Trophoblast cell (in vitro differentiated cells and primary cell): ENCODE results near the gene UNC13B.

ENCODE experiments used
- DNase-seq, 2 donors: peaks; one replicate each; pipeline ENCODE4 v3.0.0-alpha.2; 2016
- H2AFZ ChIP-seq: 2 replicates; pipeline ENCODE4 v1.6.1; 2013; ENCODE audit warnings: low read length, moderate library complexity, mild to moderate bottlenecking; ENCODE audit not compliant: insufficient read depth, poor library complexity
- H2AK5ac ChIP-seq: 2 replicates; pipeline ENCODE4 v1.6.1; 2013; ENCODE audit warnings: mild to moderate bottlenecking, low read length
- H2BK120ac ChIP-seq: 2 replicates; pipeline ENCODE4 v1.6.1; 2013; ENCODE audit warnings: low read length, mild to moderate bottlenecking, moderate library complexity; ENCODE audit not compliant: insufficient read depth, poor library complexity
- H2BK12ac ChIP-seq: 2 replicates; pipeline ENCODE4 v1.6.1; 2013; ENCODE audit warnings: mild to moderate bottlenecking, low read length, moderate library complexity
- H2BK5ac ChIP-seq: 2 replicates; pipeline ENCODE4 v1.6.1; 2013; ENCODE audit warnings: low read length, low read depth, moderate library complexity, mild to moderate bottlenecking; ENCODE audit not compliant: poor library complexity
- H3K14ac ChIP-seq: 2 replicates; pipeline ENCODE4 v1.6.1; 2013; ENCODE audit warnings: mild to moderate bottlenecking, low read length
- H3K18ac ChIP-seq: 2 replicates; pipeline ENCODE4 v1.6.1; 2013; ENCODE audit warnings: mild to moderate bottlenecking, low read length
- H3K23ac ChIP-seq: 2 replicates; pipeline ENCODE4 v1.6.1; 2013; ENCODE audit warnings: low read length
- H3K27ac ChIP-seq: 2 replicates; pipeline ENCODE4 v1.5.1; 2013; ENCODE audit warnings: low read depth, mild to moderate bottlenecking, inconsistent platforms, low read length, moderate library complexity
- H3K27me3 ChIP-seq: 2 replicates; pipeline ENCODE4 v1.6.1; 2013; ENCODE audit warnings: inconsistent platforms, mild to moderate bottlenecking, low read length, moderate library complexity; ENCODE audit not compliant: insufficient read depth
- H3K36me3 ChIP-seq, 2 experiments: 1 replicate in 1 of 2; 2 replicates in 1 of 2; pipeline ENCODE4 v1.6.1; 2013; ENCODE audit warnings: low read length in 2 of 2, mild to moderate bottlenecking in 2 of 2, moderate library complexity in 1 of 2; ENCODE audit not compliant: insufficient read depth in 2 of 2, control insufficient read depth in 1 of 2
- H3K4ac ChIP-seq: 2 replicates; pipeline ENCODE4 v1.6.1; 2013; ENCODE audit warnings: low read depth, mild to moderate bottlenecking, low read length, moderate library complexity
- H3K4me1 ChIP-seq, 2 experiments: 1 replicate in 1 of 2; 2 replicates in 1 of 2; pipeline ENCODE4 v1.6.1; 2013; ENCODE audit warnings: low read length in 2 of 2, mild to moderate bottlenecking in 2 of 2, moderate library complexity in 1 of 2; ENCODE audit not compliant: insufficient read depth in 2 of 2, control insufficient read depth in 1 of 2
- H3K4me2 ChIP-seq: 2 replicates; pipeline ENCODE4 v1.6.1; 2013; ENCODE audit warnings: inconsistent platforms, mild to moderate bottlenecking, low read length, moderate library complexity
- H3K4me3 ChIP-seq: 2 replicates; pipeline ENCODE4 v1.5.1; 2013; ENCODE audit warnings: mild to moderate bottlenecking, low read depth, low read length, inconsistent platforms
- H3K79me1 ChIP-seq: one replicate; pipeline ENCODE4 v1.6.1; 2013; ENCODE audit warnings: low read length
- H3K79me2 ChIP-seq: 2 replicates; pipeline ENCODE4 v1.6.1; 2013; ENCODE audit warnings: low read length, mild to moderate bottlenecking; ENCODE audit not compliant: control insufficient read depth, insufficient read depth, poor library complexity
- H3K9ac ChIP-seq: 2 replicates; pipeline ENCODE4 v1.6.1; 2013; ENCODE audit warnings: mild to moderate bottlenecking, low read length
- H3K9me3 ChIP-seq: 2 replicates; pipeline ENCODE4 v1.6.1; 2013; ENCODE audit warnings: low read depth, mild to moderate bottlenecking, control low read depth, inconsistent platforms, low read length; ENCODE audit not compliant: insufficient read depth
- H4K12ac ChIP-seq: 2 replicates; pipeline ENCODE4 v1.6.1; 2013; ENCODE audit warnings: low read depth, mild to moderate bottlenecking, low read length, moderate library complexity
- H4K8ac ChIP-seq: 2 replicates; pipeline ENCODE4 v1.6.1; 2013; ENCODE audit warnings: low read depth, mild to moderate bottlenecking, low read length, moderate library complexity
- H4K91ac ChIP-seq: one replicate; pipeline ENCODE4 v1.6.1; 2013; ENCODE audit warnings: low read depth, mild to moderate bottlenecking, low read length, moderate library complexity
- WGBS: extraction: QIAGEN DNeasy Blood & Tissue Kit; methylation state at CpG from one replicate; pipeline ENCODE4 v1.1.7; 2013; ENCODE audit warnings: missing lambda C conversion rate; ENCODE audit not compliant: insufficient read length, insufficient coverage; ENCODE audit errors: extremely low coverage; 5-methylcytosine and 5-hydroxymethylcytosine counted together

UNC13B gene

DNA sequence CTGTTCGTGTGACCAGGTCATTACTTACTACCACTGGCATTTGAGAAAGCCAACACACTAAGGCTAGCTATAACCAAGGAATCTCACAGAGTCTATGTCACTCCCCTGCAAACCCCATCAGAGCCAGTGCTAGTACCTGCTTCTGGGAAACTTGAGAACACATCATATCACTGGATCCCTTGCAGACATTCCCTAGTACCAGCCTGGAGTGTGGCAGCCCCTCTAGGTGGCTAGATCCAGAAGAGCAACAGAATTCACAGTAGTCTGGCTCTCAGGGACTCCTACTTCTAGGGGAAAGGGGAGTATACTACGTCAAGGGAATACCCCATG lies 254.3 kb downstream of the UNC13B start:
- WGBS = no CpG with 5 or more reads among the region's 2 CpGs
- DNase-seq = no peak
- H2AFZ ChIP-seq = no peak overlapping the region

DNA sequence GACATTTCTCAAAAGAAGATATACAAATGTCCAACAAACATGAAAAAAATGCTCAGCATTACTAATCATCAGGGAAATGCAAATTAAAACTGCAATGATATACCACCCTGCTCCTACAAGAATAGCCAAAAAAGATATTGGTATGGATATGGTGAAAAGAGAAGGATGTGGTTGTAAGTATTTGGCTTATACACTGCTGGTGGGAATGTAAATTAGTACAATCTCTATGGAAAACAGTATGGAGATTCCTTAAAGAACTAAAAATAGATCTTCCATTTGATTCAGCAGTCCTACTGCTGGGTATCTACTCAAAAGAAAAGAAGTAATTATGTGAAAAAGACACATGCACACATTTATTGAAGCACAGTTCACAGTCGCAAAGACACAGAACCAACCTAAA lies 260.5 kb downstream of the UNC13B start:
- Histone ChIP-seq H3K14ac (no peak overlapping the region), H3K36me3 (no peaks in the 10 kb centered on the region), H3K79me2 (no peaks in the 10 kb centered on the region), H3K4me2 (no peak overlapping the region), H3K23ac (no peak overlapping the region), H3K9ac (no peak overlapping the region), H3K4me1 (no peaks in the 10 kb centered on the region), H2AK5ac (no peak overlapping the region), H3K27ac (no peak overlapping the region), H3K18ac (no peak overlapping the region), H4K12ac (no peak overlapping the region), H3K4me3 (no peak overlapping the region), H3K4ac (no peak overlapping the region), H2BK5ac (no peak overlapping the region), H3K27me3 (no peaks in the 10 kb centered on the region), H2AFZ (no peak overlapping the region), H4K91ac (no peak overlapping the region), H2BK120ac (no peak overlapping the region), H4K8ac (no peak overlapping the region), H2BK12ac (no peak overlapping the region), H3K9me3 (no peaks in the 10 kb centered on the region), H3K79me1 (no peaks in the 10 kb centered on the region)
- no peak for DNase-seq
- no CpG with 5 or more reads among the region's 1 CpG for WGBS

More for the DNA sequence above, 254.3 kb downstream of the UNC13B start:
- Histone ChIP-seq H3K4me3 (no peak overlapping the region), H4K8ac (no peak overlapping the region), H2AK5ac (no peak overlapping the region), H3K27ac (no peak overlapping the region), H4K12ac (no peak overlapping the region), H3K23ac (no peak overlapping the region), H3K14ac (no peak overlapping the region), H3K4ac (no peak overlapping the region), H3K27me3 (no peaks in the 10 kb centered on the region), H3K4me2 (no peak overlapping the region), H3K9me3 (no peaks in the 10 kb centered on the region), H3K4me1 (no peaks in the 10 kb centered on the region), H2BK5ac (no peak overlapping the region), H3K18ac (no peak overlapping the region), H3K9ac (no peak overlapping the region), H2BK120ac (no peak overlapping the region), H2BK12ac (no peak overlapping the region), H4K91ac (no peak overlapping the region), H3K79me1 (no peaks in the 10 kb centered on the region), H3K36me3 (no peaks in the 10 kb centered on the region), H3K79me2 (no peaks in the 10 kb centered on the region)

DNA sequence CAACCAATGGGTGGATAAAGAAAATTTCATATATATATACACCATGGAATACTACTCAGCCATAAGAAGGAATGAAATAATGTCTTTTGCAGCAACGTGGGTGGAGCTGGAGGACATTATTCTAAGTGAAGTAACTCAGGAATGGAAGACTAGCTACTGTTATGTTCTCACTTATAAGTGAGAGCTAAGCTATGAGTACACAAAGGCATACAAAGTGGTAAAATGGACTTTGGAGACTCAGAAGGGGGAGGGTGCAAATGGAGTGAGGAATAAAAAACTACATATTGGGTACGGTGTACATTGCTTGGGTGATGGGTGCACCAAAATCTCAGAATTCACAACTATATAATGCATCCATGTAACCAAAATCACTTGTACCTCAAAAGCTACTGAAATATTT lies 260.9 kb downstream of the UNC13B start:
- no peak overlapping the region for H4K91ac ChIP-seq
- H3K18ac ChIP-seq = no peak overlapping the region
- no peaks in the 10 kb centered on the region for H3K4me1 ChIP-seq
- H2AFZ ChIP-seq = no peak overlapping the region
- no peak overlapping the region for H3K27ac ChIP-seq
- H3K79me1 ChIP-seq = no peaks in the 10 kb centered on the region
- no peaks in the 10 kb centered on the region for H3K27me3 ChIP-seq
- no peak overlapping the region for H3K23ac ChIP-seq
- no peaks in the 10 kb centered on the region for H3K9me3 ChIP-seq
- H2AK5ac ChIP-seq = no peak overlapping the region
- DNase-seq = no peak
- H4K12ac ChIP-seq = no peak overlapping the region
- H2BK12ac ChIP-seq = no peak overlapping the region
- H3K4me3 ChIP-seq = no peak overlapping the region
- H3K79me2 ChIP-seq = no peaks in the 10 kb centered on the region
- no peak overlapping the region for H2BK5ac ChIP-seq
- no peak overlapping the region for H3K4ac ChIP-seq
- no peak overlapping the region for H3K14ac ChIP-seq
- WGBS = no CpG with 5 or more reads among the region's 2 CpGs
- no peak overlapping the region for H3K4me2 ChIP-seq
- H3K36me3 ChIP-seq = no peaks in the 10 kb centered on the region
- H3K9ac ChIP-seq = no peak overlapping the region
- no peak overlapping the region for H4K8ac ChIP-seq
- no peak overlapping the region for H2BK120ac ChIP-seq

DNA sequence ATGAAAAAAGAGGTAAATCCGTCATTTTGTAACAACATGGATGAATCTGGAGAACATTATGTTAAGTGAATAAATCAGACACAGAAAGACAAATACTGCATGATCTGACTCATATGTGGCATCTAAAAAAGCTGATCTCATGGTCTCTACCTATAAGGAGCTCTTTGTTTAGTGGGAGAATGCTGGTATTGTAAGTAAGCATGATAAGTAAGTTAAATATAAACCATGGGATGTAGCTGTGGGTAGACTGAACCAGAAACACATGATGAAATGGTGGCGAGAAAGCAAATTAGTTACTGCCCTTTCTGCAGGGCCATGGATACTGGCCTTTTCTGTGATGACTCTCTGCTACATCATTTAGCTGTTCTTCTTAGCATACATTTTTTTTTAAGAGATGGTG lies 261.7 kb downstream of the UNC13B start:
- H2AFZ ChIP-seq = no peak overlapping the region
- no peak overlapping the region for H3K4me3 ChIP-seq
- no peak overlapping the region for H3K4me2 ChIP-seq
- H3K79me1 ChIP-seq = no peaks in the 10 kb centered on the region
- no peaks in the 10 kb centered on the region for H3K9me3 ChIP-seq
- H3K27me3 ChIP-seq = no peaks in the 10 kb centered on the region
- H3K27ac ChIP-seq = no peak overlapping the region
- H3K4me1 ChIP-seq = no peaks in the 10 kb centered on the region
- H3K14ac ChIP-seq = no peak overlapping the region
- WGBS = no CpG with 5 or more reads among the region's 2 CpGs
- H3K23ac ChIP-seq = no peak overlapping the region
- no peak overlapping the region for H4K8ac ChIP-seq
- no peak overlapping the region for H2AK5ac ChIP-seq
- no peak overlapping the region for H2BK5ac ChIP-seq
- no peaks in the 10 kb centered on the region for H3K79me2 ChIP-seq
- no peak overlapping the region for H2BK120ac ChIP-seq
- no peak overlapping the region for H4K12ac ChIP-seq
- DNase-seq = no peak
- H3K36me3 ChIP-seq = no peaks in the 10 kb centered on the region
- H2BK12ac ChIP-seq = no peak overlapping the region
- no peak overlapping the region for H3K4ac ChIP-seq
- H4K91ac ChIP-seq = no peak overlapping the region
- H3K18ac ChIP-seq = no peak overlapping the region
- no peak overlapping the region for H3K9ac ChIP-seq
